Cortex of kidney (tissue), 1 donor: Measurements from ENCODE around the gene PPP4R2.

ENCODE experiments used
- DNase-seq: peaks from one replicate; lab custom pipeline; 2025; lab: John Stamatoyannopoulos, UW

The PPP4R2 gene

GRCh38 chr3:73069775-73070444 lies 73.3 kb downstream of the PPP4R2 start:
- DNase-seq, result no peak

DNA sequence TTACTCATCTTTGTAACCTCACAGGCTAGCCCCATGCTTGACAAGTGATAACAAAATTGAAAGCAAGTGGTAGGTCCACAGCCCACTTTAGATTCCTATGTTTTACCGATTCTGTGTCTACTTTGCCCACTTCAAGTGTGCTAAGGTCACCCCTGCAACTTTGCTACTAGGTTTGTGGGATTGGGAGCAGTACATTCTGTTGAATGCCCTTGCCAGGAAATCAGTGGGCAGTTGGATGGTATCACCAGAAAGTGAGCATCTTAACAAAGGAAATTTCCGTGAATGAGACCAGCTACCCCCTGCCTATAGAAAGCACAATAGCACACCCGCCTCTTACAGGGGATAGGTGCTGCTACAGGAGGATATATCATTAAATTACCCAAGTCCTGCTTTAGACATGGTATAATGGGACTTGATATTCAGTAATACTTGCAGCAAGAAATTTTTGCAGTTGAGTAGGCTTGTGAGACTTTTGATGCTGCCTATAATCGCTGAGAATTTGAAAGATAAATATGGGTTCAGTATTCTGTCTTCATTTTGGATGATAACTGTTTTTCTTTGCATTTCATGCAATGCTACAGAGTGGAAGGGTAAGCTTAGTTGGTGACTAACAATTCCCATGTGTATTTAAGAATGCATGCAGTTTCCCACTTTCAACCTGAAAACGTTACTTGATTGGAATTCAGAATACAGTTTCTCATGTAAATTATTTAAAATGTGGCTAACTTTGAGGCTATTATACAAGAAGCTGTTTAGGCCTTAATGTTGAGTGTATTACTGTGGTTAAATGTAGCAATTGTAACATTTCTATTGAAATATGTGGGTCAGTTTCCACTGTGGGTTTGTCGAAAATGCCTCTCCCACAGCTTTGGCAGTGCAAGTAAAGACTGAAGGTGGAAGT lies 74.3 kb downstream of the PPP4R2 start:
- no peak for DNase-seq

GRCh38 chr3:73071952-73072351 lies 75.3 kb downstream of the PPP4R2 start:
- no peak for DNase-seq

GRCh38 chr3:73072634-73073033 lies 76.0 kb downstream of the PPP4R2 start:
- no peak for DNase-seq

DNA sequence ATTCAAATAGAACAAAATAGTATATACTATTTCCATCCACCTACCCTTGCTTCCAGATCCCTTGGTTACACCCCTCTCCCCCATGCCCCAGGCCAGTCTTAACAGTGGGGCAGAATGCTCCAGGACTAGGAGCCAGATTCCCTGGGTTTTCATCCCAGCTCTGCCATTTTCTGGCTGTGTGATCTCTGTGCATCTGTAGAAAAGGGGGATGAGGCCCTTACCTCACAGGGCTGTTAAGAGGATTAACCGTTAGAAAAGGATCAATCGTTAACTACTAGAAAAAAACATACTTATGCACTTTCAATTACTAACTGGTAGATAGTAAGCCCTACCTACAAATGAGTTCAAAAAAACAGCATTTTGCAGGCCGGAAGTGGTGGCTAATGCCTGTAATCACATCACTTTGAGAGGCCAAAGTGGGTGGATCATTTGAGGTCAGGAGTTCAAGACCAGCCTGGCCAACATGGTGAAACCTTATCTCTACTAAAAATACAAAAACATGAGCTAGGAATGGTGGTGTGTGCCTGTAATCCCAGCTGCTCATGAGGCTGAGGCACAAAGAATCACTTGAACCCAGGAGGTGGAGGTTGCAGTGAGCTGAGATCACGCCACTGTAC lies 76.6 kb downstream of the PPP4R2 start:
- no peak for DNase-seq

DNA sequence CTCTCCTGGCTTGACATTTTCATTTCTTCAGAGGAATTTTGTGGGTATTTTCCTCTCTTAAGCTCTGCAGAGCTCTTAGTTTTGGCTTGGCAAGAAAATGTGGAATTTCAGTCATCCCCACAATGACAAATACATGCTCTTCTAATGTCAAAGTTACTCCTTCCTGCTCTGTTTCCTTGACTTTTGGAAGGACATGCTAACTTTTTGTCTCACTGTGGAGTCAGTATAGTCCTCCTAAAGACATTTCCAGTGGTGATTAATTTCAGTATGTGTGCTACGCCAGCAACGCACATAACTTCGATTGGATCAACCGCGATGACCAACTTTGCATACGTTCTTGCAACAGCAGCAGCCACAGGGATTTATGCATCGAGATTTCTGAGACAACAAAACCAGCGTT lies 78.2 kb downstream of the PPP4R2 start:
- no peak for DNase-seq

- DNase-seq, result no peak
Observed at GRCh38 chr3:73080216-73080966, 83.8 kb downstream of the PPP4R2 start.

- no peak for DNase-seq
Observed at GRCh38 chr3:73081140-73081539, 84.5 kb downstream of the PPP4R2 start.

DNA sequence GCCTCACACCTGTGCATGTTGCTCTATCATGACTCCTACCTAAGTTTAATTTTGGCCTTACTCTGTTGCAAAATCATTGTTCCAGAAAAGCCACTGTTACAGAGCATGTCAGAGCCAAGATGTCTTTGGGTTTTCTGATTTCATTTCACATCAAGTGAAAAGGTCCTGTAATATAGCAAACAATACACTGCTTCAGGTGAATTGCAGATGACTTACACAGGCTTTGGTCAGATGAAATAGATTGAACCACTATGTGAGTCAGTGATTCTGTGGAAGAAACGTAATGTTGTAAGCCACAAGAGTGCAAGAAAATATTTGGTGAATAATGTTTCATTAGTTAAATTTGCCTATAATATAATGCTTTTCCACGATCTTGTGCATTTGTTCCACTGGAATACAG lies 87.6 kb downstream of the PPP4R2 start:
- no peak for DNase-seq

GRCh38 chr3:73086071-73086494 lies 89.5 kb downstream of the PPP4R2 start:
- no peak for DNase-seq

- no peak for DNase-seq
Observed at GRCh38 chr3:73094129-73094528, 97.5 kb downstream of the PPP4R2 start.

- DNase-seq, result no peak
Observed at GRCh38 chr3:73094951-73095350, 98.3 kb downstream of the PPP4R2 start.

DNA sequence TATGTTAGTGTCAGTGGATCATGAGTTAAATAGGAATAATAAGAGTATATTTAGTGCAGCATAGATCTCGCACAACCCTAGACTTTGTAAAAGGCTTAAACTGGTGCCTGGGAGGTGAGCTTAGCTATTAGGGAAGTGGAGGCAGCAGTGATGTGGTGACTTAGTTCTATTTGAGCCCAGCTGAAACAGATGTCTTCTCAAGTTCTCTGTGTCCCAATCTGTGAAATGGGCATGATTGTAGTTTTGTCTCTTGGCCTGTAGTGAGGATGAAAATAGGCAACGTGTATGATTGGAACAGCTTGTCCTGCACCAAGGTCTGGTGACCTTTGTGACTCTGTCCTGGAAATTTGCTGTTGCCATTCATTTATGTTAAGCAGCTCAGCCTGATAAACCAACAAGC lies 99.6 kb downstream of the PPP4R2 start:
- no peak for DNase-seq

GRCh38 chr3:73098026-73098425 lies 101.4 kb downstream of the PPP4R2 start:
- no peak for DNase-seq

DNA sequence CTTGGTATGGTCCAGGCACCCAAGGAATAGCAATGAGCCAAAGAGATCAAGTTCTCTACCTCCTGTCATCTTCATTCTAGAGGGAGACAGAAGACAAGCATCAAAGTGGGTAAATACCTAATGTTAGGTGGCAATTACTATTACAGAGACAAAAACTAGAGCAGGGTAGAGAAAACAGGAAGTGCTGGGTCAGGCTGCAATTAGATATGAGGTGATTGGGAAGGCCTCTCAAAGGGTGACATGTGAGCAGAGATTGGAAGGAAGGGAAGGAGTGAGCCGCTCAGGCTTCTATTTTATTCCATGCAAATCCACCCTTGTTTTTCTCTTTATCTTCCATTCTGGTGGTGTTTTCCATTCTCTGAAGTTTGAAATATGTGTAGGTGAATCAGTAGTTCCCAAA lies 102.3 kb downstream of the PPP4R2 start:
- DNase-seq, result no peak

- no peak for DNase-seq
Observed at GRCh38 chr3:73100741-73101559, 104.3 kb downstream of the PPP4R2 start.

DNA sequence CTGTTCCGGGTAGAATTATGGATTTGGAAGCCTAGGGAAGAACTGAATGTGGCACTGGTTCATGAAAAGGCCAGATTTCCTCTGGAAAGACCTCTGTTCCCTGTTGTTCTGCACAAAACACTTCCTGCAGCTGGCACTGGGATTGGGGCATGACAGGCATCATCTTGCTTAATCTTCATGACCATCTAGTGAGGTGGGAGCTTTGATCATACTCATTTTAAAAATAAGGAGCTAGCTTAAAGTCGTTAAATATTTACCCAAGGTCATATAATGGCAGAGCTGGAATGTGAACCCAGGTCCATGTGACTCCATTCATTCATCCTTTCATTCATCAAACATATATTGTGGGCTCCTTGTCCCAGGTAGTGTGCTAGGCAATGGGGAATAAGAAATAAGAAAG lies 105.3 kb downstream of the PPP4R2 start:
- DNase-seq, result no peak

DNA sequence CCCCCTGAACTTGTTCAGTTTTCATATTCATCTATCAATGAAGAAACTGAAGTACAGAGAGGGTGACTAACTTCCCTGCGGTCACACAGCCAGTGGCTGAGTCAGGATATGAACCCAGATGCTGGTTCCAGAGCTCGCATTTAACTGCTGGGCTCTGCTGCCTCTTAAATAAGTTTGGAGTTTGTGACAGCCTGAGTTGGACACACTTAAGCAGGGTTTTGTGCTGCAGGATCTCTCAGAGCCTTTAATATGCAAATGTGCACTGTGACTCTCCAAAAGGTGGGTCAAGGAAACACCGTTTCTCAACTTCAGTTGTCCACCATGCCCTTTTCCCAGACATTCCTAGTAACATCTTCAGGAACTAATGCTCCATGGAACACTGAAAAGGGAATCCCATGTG lies 110.6 kb downstream of the PPP4R2 start:
- no peak for DNase-seq

DNA sequence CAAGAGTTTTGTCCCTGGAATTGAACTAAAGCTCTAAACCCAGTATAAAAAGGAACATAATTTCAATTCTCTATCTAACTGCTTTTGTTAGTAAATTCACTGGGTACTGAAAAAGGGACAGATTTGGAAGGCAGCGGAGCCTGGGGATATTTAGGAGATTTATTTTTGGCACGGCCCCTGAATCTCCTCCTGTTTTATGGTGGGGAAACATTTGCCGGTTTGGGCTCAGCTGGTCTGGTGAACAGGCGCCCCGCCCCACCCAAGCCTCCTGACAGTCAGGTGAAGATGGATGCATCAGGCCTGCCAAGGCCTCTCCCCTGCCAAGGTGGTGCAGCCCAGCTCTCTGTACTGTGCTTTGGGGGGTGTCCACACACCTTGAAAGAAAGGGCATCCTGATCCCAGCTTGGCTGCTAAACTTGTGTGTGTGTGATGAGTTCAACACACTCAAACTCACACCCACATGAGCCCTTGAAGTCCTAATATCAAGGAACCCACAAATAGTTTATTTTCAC lies 111.1 kb downstream of the PPP4R2 start:
- no peak for DNase-seq

GRCh38 chr3:73108750-73109149 lies 112.1 kb downstream of the PPP4R2 start:
- DNase-seq, result no peak

DNA sequence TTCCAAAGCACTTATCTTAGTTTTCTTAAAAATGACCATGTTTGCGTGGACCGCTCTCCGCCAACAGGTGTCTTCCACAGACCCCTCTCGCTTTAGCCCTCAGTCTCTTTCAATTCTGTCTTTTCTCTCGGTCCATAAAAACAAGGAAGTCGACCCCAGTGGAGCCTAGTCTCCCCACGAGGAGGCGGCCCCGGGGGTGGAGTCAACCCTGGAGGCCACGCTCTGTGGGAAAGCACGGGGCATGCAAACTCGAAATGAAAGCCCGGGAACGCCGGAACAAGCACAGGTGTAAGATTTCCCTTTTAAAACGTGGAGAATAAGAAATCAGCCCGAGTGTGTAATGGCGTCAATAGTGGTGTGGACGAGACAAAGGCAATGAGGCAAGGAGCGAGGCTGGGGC lies 113.9 kb downstream of the PPP4R2 start:
- DNase-seq, result no peak
